Duodenal mucosa (tissue), 2 donors: Measurements from ENCODE around the gene C1orf105.

ENCODE experiments used
- H3K27ac ChIP-seq: one replicate; pipeline ENCODE4 v1.7.0; 2013; ENCODE audit warnings: low read depth, low read length
- H3K27me3 ChIP-seq, 2 donors: one replicate each; pipeline ENCODE4 v1.7.0; 2013; ENCODE audit warnings: low read length in 2 of 2, control low read depth in 1 of 2; ENCODE audit not compliant: insufficient read depth in 2 of 2, control insufficient read depth in 1 of 2
- H3K36me3 ChIP-seq, 2 donors: one replicate each; pipeline ENCODE4 v1.7.0; 2013; ENCODE audit warnings: low read length in 2 of 2, control low read depth in 1 of 2; ENCODE audit not compliant: insufficient read depth in 2 of 2, control insufficient read depth in 1 of 2
- H3K4me1 ChIP-seq, 2 donors: one replicate each; pipeline ENCODE4 v1.7.0; 2013; ENCODE audit warnings: low read length in 2 of 2, control low read depth in 1 of 2; ENCODE audit not compliant: insufficient read depth in 2 of 2, control insufficient read depth in 1 of 2
- H3K4me3 ChIP-seq, 2 donors: one replicate each; pipeline ENCODE4 v1.7.0; 2013; ENCODE audit warnings: low read length in 2 of 2, low read depth in 1 of 2
- H3K9ac ChIP-seq, 2 donors: one replicate each; pipeline ENCODE4 v1.7.0; 2013; ENCODE audit warnings: low read length in 2 of 2, low read depth in 1 of 2
- H3K9me3 ChIP-seq, 2 donors: one replicate each; pipeline ENCODE4 v1.7.0; 2013; ENCODE audit warnings: low read length in 2 of 2, control low read depth in 1 of 2; ENCODE audit not compliant: control insufficient read depth in 1 of 2

The C1orf105 gene

GRCh38 chr1:172453153-172453545 is 32.7 kb downstream of the C1orf105 start:
- no peak overlapping the region for H3K4me3 ChIP-seq
- H3K36me3 ChIP-seq = no peaks in the 10 kb centered on the region
- no peak overlapping the region for H3K9ac ChIP-seq
- no peaks in the 10 kb centered on the region for H3K27me3 ChIP-seq
- H3K27ac ChIP-seq = no peak overlapping the region
- no peaks in the 10 kb centered on the region for H3K9me3 ChIP-seq
- H3K4me1 ChIP-seq = peaks cover 34 to 37% of the 10 kb centered on the region in 2 donors

- H3K4me1 ChIP-seq = peaks cover 34 to 37% of the 10 kb centered on the region in 2 donors
- no peaks in the 10 kb centered on the region for H3K27me3 ChIP-seq
- H3K27ac ChIP-seq = no peak overlapping the region
- no peaks in the 10 kb centered on the region for H3K9me3 ChIP-seq
- no peak overlapping the region for H3K4me3 ChIP-seq
- H3K9ac ChIP-seq = no peak overlapping the region
- no peaks in the 10 kb centered on the region for H3K36me3 ChIP-seq
Observed at GRCh38 chr1:172453607-172454006, 33.1 kb downstream of the C1orf105 start.

DNA sequence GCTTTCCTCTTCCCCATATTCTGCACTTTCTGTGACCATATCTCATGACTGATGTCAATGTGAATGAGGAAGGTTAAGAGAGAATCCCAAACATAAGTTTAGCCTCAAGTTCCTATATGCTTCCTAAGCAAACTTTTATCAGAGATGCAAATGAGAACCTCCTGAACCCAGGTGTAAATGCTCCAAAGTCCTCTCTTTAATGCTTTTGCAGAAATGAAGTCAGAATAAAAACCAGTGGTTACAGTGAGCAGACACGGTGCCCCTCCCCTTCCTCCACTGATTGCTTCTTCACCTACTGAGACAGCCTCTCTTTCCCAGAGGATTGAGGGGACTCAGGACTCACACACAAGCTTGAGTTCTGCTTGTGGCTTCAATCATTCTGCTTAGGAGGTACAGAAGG is 35.0 kb downstream of the C1orf105 start:
- Histone ChIP-seq H3K27me3 (no peaks in the 10 kb centered on the region), H3K4me1 (peaks cover 18 to 19% of the 10 kb centered on the region in 2 donors), H3K9me3 (no peaks in the 10 kb centered on the region), H3K27ac (no peak overlapping the region), H3K36me3 (no peaks in the 10 kb centered on the region), H3K4me3 (no peak overlapping the region), H3K9ac (no peak overlapping the region)

GRCh38 chr1:172456344-172456769 is 35.9 kb downstream of the C1orf105 start:
- peaks cover 9 to 14% of the 10 kb centered on the region in 2 donors for H3K4me1 ChIP-seq
- no peak overlapping the region for H3K9ac ChIP-seq
- H3K27ac ChIP-seq = no peak overlapping the region
- H3K4me3 ChIP-seq = no peak overlapping the region
- H3K9me3 ChIP-seq = no peaks in the 10 kb centered on the region
- no peaks in the 10 kb centered on the region for H3K36me3 ChIP-seq
- no peaks in the 10 kb centered on the region for H3K27me3 ChIP-seq

DNA sequence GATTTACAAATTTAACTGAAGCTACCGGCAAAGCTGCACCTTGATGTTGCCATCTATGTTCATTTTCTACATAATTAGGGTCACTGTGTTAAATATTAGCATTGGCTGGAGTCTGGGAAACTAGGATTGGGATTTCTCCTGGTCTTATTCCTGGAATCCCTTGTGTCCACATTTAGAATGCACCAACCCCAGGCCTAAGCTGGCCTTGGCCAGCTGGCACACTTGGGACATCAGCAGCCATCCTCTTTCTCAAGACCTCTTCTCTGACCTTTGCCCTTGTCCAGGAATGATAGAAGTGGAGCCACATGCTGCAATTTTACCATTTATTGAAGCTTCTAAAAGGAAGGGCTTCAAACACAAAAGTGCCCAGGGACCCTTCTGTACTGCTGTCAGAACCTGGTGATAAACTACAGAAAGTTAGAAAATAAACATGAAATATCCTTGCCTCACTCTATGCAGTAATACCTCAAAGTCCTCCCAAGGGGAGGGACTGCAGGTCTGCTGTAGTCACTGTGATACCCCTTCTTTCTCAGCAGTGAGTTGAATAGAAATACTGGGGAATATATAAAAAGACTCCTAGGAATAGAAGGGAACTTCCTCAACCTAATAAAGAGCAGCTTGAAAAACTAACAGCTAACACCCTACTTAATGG is 37.1 kb downstream of the C1orf105 start:
- peaks cover 8 to 14% of the 10 kb centered on the region in 2 donors for H3K4me1 ChIP-seq
- H3K9ac ChIP-seq = no peak overlapping the region
- H3K27ac ChIP-seq = no peak overlapping the region
- H3K4me3 ChIP-seq = no peak overlapping the region
- H3K36me3 ChIP-seq = no peaks in the 10 kb centered on the region
- no peaks in the 10 kb centered on the region for H3K9me3 ChIP-seq
- H3K27me3 ChIP-seq = no peaks in the 10 kb centered on the region

- Histone ChIP-seq H3K36me3 (no peaks in the 10 kb centered on the region), H3K4me1 (peaks cover 5 to 8% of the 10 kb centered on the region in 2 donors), H3K9me3 (no peaks in the 10 kb centered on the region), H3K9ac (no peak overlapping the region), H3K27ac (no peak overlapping the region), H3K4me3 (no peak overlapping the region), H3K27me3 (no peaks in the 10 kb centered on the region)
Observed at GRCh38 chr1:172460177-172460576, 39.7 kb downstream of the C1orf105 start.

DNA sequence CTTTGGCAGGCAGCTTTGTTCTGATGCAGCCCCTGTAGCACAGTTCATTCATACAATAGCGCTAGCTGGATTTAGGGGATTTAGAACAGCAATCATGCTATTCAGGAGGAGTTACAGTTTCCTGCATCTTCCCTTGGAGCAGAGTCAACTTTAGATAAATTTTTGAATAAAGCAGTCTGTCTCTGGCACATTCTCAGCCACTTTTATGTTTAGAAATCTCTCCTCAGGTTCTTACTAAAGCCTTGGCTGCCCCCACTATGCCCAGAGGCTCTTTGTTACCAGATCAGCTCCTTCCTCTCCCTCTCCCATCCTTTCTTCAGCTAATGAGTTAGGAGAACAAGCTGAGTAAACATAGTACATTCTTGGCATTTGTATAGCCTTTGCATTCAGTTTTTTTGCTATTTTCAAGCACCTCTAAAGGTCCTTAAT is 40.4 kb downstream of the C1orf105 start:
- H3K36me3 ChIP-seq = no peaks in the 10 kb centered on the region
- H3K9ac ChIP-seq = no peak overlapping the region
- H3K4me3 ChIP-seq = no peak overlapping the region
- H3K27ac ChIP-seq = no peak overlapping the region
- no peaks in the 10 kb centered on the region for H3K27me3 ChIP-seq
- peaks cover 0 to 5% of the 10 kb centered on the region in 2 donors for H3K4me1 ChIP-seq
- no peaks in the 10 kb centered on the region for H3K9me3 ChIP-seq

DNA sequence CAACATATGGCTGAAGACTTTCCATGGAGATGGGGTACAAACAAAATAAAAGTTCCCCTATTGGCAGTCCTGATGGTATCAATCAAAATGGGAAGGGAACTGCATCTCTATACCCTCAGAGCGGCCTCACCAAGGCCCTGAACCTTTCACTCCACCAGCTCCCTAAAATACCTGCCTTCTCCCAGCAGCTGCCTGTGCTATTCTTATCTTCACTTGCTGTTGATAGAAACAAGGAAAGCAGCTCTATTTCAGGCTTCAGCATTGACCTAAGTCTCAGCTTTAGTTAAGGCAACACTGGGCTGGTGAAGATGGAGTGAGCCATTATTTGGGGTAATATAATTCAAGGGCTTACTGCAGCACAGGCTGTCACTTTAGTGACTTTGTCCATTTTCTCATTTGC is 45.1 kb downstream of the C1orf105 start:
- Histone ChIP-seq H3K27ac (no peak overlapping the region), H3K9ac (no peak overlapping the region), H3K4me3 (no peak overlapping the region), H3K9me3 (no peaks in the 10 kb centered on the region), H3K27me3 (no peaks in the 10 kb centered on the region), H3K36me3 (no peaks in the 10 kb centered on the region), H3K4me1 (no peaks in the 10 kb centered on the region)

GRCh38 chr1:172466795-172467407 is 46.4 kb downstream of the C1orf105 start:
- Histone ChIP-seq H3K27me3 (no peaks in the 10 kb centered on the region), H3K9me3 (no peaks in the 10 kb centered on the region), H3K9ac (no peak overlapping the region), H3K27ac (no peak overlapping the region), H3K4me1 (no peaks in the 10 kb centered on the region), H3K36me3 (no peaks in the 10 kb centered on the region), H3K4me3 (no peak overlapping the region)

DNA sequence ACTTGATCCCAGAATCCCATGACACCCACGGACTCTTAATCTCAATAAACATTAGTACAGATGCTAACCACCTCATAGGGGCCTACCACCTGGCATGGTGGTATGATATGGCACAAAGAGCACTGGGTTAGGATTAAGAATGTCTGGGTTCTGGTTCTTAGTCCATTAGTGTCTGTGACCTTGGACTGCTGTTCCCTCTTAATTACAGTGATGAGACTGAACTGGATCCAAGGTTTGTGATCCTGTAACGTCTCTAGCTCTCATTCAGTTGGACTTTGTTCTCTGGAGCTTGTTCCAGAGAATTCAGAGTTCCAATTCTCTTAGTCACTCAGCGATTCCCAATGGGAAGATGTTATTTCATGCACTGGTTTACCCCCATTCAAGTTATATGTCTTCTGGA is 47.0 kb downstream of the C1orf105 start:
- Histone ChIP-seq H3K27ac (no peak overlapping the region), H3K9ac (no peak overlapping the region), H3K4me1 (no peaks in the 10 kb centered on the region), H3K27me3 (no peaks in the 10 kb centered on the region), H3K4me3 (no peak overlapping the region), H3K9me3 (no peaks in the 10 kb centered on the region), H3K36me3 (no peaks in the 10 kb centered on the region)
